Germinal center (tissue), 1 donor: ENCODE results near the gene CLMN.

Source experiments
- DNase-seq: peaks from one replicate; pipeline ENCODE4 v3.0.0; 2012; ENCODE audit warnings: mixed read lengths, low spot score

CLMN gene

GRCh38 chr14:95321693-95322455 lies 2.2 kb upstream of the CLMN start:
- no peak for DNase-seq

GRCh38 chr14:95320955-95321600 lies 1.4 kb upstream of the CLMN start:
- no peak for DNase-seq

GRCh38 chr14:95320078-95320895 lies 579 bp upstream of the CLMN start:
- DNase-seq, result no peak

- no peak for DNase-seq
These were observed 1.1 kb downstream of the CLMN start for GRCh38 chr14:95318399-95319311.

GRCh38 chr14:95317817-95318343 lies 1.8 kb downstream of the CLMN start:
- DNase-seq, result no peak

- no peak for DNase-seq
These were observed 2.9 kb downstream of the CLMN start for GRCh38 chr14:95316821-95317220.

GRCh38 chr14:95315579-95315978 lies 4.1 kb downstream of the CLMN start:
- no peak for DNase-seq

GRCh38 chr14:95315156-95315555 lies 4.6 kb downstream of the CLMN start:
- no peak for DNase-seq

GRCh38 chr14:95314609-95315008 lies 5.1 kb downstream of the CLMN start:
- DNase-seq, result no peak

GRCh38 chr14:95313707-95314106 lies 6.0 kb downstream of the CLMN start:
- no peak for DNase-seq

GRCh38 chr14:95313190-95313589 lies 6.5 kb downstream of the CLMN start:
- DNase-seq, result no peak

- DNase-seq, result no peak
These were observed 7.4 kb downstream of the CLMN start for GRCh38 chr14:95312311-95312710.

- DNase-seq, result no peak
These were observed 8.0 kb downstream of the CLMN start for GRCh38 chr14:95311752-95312151.

- no peak for DNase-seq
These were observed 8.9 kb downstream of the CLMN start for GRCh38 chr14:95310635-95311380.

GRCh38 chr14:95309261-95310051 lies 10.3 kb downstream of the CLMN start:
- DNase-seq, result no peak

- DNase-seq, result no peak
These were observed 11.6 kb downstream of the CLMN start for GRCh38 chr14:95308073-95308472.

GRCh38 chr14:95307402-95308041 lies 12.2 kb downstream of the CLMN start:
- no peak for DNase-seq

GRCh38 chr14:95305940-95306339 lies 13.8 kb downstream of the CLMN start:
- no peak for DNase-seq

- DNase-seq, result no peak
These were observed 14.6 kb downstream of the CLMN start for GRCh38 chr14:95305145-95305544.
